Measurements from ENCODE around the gene ZMIZ2. TPM values are rescaled to one million over a fixed set of nuclear protein-coding genes. Genes with fewer than 3 reads are reported as not detected.

The ZMIZ2 gene
- total and polyA plus RNA-seq, 2 of the 8 experiments (the other 6 are each of a cell fraction or from before 2014, with no cell fraction given), result 24.4 to 66.4 TPM

- Histone ChIP-seq H2BK12ac (ENCODE audit: low read depth, low read length) (no peak overlapping the region), H3K56ac (replicated peaks; ENCODE audit: insufficient read length, low read depth, low read length) (no peak overlapping the region), H4K20me1 (replicated peaks in 1 of 2; ENCODE audit: control insufficient read depth in 1 of 2, insufficient read depth in 2 of 2, low read length in 2 of 2) (peaks cover 0 to 1% of the 10 kb centered on the region in 2 experiments), H3K4ac (replicated peaks; ENCODE audit: insufficient read length, low read depth, low read length) (no peak overlapping the region), H4K8ac (ENCODE audit: extremely low read depth, insufficient read depth, low read length) (no peak overlapping the region), H3K79me2 (ENCODE audit: control insufficient read depth in 1 of 2, insufficient read depth in 2 of 2, low read length in 2 of 2) (no peaks in the 10 kb centered on the region), H3K27ac (ENCODE audit: low read depth, low read length) (no peak overlapping the region), H4K5ac (ENCODE audit: insufficient read length, low read depth, low read length) (no peak overlapping the region), H2BK20ac (ENCODE audit: low read length) (no peak overlapping the region), H2BK5ac (ENCODE audit: low read depth, low read length) (no peak overlapping the region), H3K4me2 (ENCODE audit: insufficient read depth in 1 of 2, low read depth in 2 of 2, low read length in 2 of 2) (no peak overlapping the region), H2BK15ac (ENCODE audit: low read length) (no peak overlapping the region), H2AK5ac (ENCODE audit: low read depth, low read length) (no peak overlapping the region), H3K4me1 (replicated peaks in 1 of 4; ENCODE audit: control insufficient read depth in 3 of 4, insufficient read depth in 4 of 4, low read length in 3 of 4) (no peaks in the 10 kb centered on the region; a peak in 1 of 7 replicates), H3K79me1 (ENCODE audit: low read depth, low read length) (no peaks in the 10 kb centered on the region), H3K18ac (ENCODE audit: extremely low read depth, low read length) (no peak overlapping the region), H3K14ac (ENCODE audit: insufficient read length) (no peak overlapping the region), H3K9me3 (ENCODE audit: insufficient read depth in 2 of 2, low read depth in 1 of 2, low read length in 1 of 2) (no peaks in the 10 kb centered on the region), H3K27me3 (replicated peaks in 1 of 4; ENCODE audit: control insufficient read depth in 3 of 4, extremely low read depth in 1 of 4, insufficient read depth in 3 of 4, low read length in 3 of 4) (no peaks in the 10 kb centered on the region), H4K91ac (replicated peaks; ENCODE audit: insufficient read length, low read length) (no peak overlapping the region), H3K23me2 (ENCODE audit: low read depth, low read length) (no peaks in the 10 kb centered on the region), H2BK120ac (replicated peaks; ENCODE audit: low read depth, low read length) (no peak overlapping the region), H3K9ac (replicated peaks in 1 of 4; ENCODE audit: extremely low read depth in 1 of 4, low read depth in 3 of 4, low read length in 3 of 4) (no peak overlapping the region), H3K36me3 (ENCODE audit: control insufficient read depth in 2 of 4, insufficient read depth in 4 of 4, low read length in 3 of 4) (no peaks in the 10 kb centered on the region; a peak in 2 of 8 replicates), H3K23ac (ENCODE audit: insufficient read length) (no peak overlapping the region), H3K4me3 (ENCODE audit: extremely low read depth in 1 of 4, insufficient read depth in 2 of 4, low read depth in 3 of 4, low read length in 4 of 4) (no peak overlapping the region), H2AFZ (ENCODE audit: low read length) (no peak overlapping the region)
- no peak for TF ChIP-seq JUN (IDR thresholded peaks at IDR 0.05; ENCODE audit: low read depth, low read length)
- no peak for TF ChIP-seq SIX5 (IDR thresholded peaks at IDR 0.05; ENCODE audit: low read depth, low read length)
- no peak for TF ChIP-seq BRCA1 (IDR thresholded peaks at IDR 0.05; ENCODE audit: low read depth, low read length)
- no peak for TF ChIP-seq YY1 (IDR thresholded peaks at IDR 0.05; ENCODE audit: low read depth, low read length)
- DNase-seq (ENCODE audit: low read depth in 1 of 2, low spot score in 2 of 2) (no peak), FAIRE-seq (no peak)
- ChIA-PET POLR2A (ENCODE audit: partially characterized antibody) (no interaction called here), CTCF (ENCODE audit: partially characterized antibody) (no interaction called here)
- 85% methylated on average over 7 of the region's 7 CpGs; no CpG with 5 or more reads in 1 of the 2 experiments for WGBS, 2 experiments (ENCODE audit: extremely low coverage in 1 of 2, insufficient coverage in 1 of 2, insufficient read length in 1 of 2, insufficient replicate concordance in 2 of 2, low coverage in 1 of 2, low lambda C conversion rate in 2 of 2, missing lambda C conversion rate in 1 of 2)
Observed at GRCh38 chr7:44713680-44714335, 34.8 kb upstream of the ZMIZ2 start.

Measured in H1 (cell line).